Transverse colon (tissue), 4 donors: Measurements from ENCODE around the gene TXNRD3.

Experiments used
- CTCF ChIP-seq, 5 experiments: fragments of 200-600 bp in 3 of 5; fragments of 450-650 bp in 2 of 5; sonication (generic) in 3 of 5; IDR thresholded peaks; 1 replicate in 2 of 5; 2 replicates in 3 of 5; pipeline ENCODE4 v1.5.1; 2016 to 2017; ENCODE audit warnings: antibody characterized with exemption in 5 of 5, inconsistent platforms in 3 of 5, mild to moderate bottlenecking in 2 of 5, moderate library complexity in 1 of 5
- POLR2A ChIP-seq: fragments of 450-650 bp; IDR thresholded peaks from one replicate; pipeline ENCODE4 v1.6.1; 2016; ENCODE audit warnings: antibody characterized with exemption, mild to moderate bottlenecking, moderate library complexity
- POLR2AphosphoS5 ChIP-seq, 3 donors: sonication (generic); formaldehyde crosslinking; IDR thresholded peaks; one replicate each; pipeline ENCODE4 v1.6.1; 2016; ENCODE audit warnings: antibody characterized with exemption in 3 of 3

GRCh38 chr3:126683069-126683468 lies 28.1 kb upstream of the TXNRD3 start:
- TF ChIP-seq POLR2AphosphoS5 (IDR thresholded peaks at IDR 0.05), result no peak
- TF ChIP-seq POLR2A, result no peak
- TF ChIP-seq CTCF (IDR thresholded peaks at IDR 0.05), result no peak
